ENCODE data around the gene CCSER1. TPM values are rescaled to one million over a fixed set of nuclear protein-coding genes. Genes with fewer than 3 reads are reported as not detected.
"Not testable (repeated sequence)": the region's sequence is repeated elsewhere in the genome, so short reads cannot be mapped to it uniquely, and the experiment has no call there.

The CCSER1 gene
- total RNA-seq, 1 experiment from 2014 or later, result not detected

DNA sequence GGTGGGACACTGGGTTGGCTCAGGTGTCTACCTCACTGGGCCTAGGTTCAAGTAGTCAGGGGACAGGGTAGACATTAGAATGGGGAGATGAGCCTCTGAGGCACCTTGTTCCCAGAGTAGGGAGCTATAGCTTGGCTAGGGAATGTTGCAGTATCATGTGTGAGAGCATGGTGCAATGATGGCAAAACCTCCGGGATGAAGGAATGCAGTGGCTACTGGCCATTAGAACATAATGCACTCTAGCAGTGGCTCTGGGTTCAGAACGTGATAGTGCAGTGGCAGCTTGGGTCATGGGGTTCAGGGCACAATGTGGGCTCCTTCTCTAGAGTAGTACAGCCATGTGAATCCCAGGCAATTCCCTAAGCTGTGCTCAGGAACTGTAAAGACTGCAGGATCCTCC is 471.5 kb downstream of the CCSER1 start:
- Histone ChIP-seq H3K9me3 (no peaks in the 10 kb centered on the region), H3K36me3 (no peaks in the 10 kb centered on the region), H3K27me3 (no peaks in the 10 kb centered on the region), H3K4me3 (no peak overlapping the region)
- no peak for DNase-seq

- no peaks in the 10 kb centered on the region for H3K9me3 ChIP-seq
- H3K36me3 ChIP-seq, result no peaks in the 10 kb centered on the region
- H3K4me3 ChIP-seq, result no peak overlapping the region
- H3K27me3 ChIP-seq, result no peaks in the 10 kb centered on the region
- DNase-seq, result no peak
Observed at GRCh38 chr4:90602726-90603125, 475.5 kb downstream of the CCSER1 start.

- H3K36me3 ChIP-seq, result no peaks in the 10 kb centered on the region
- no peaks in the 10 kb centered on the region for H3K27me3 ChIP-seq
- H3K9me3 ChIP-seq, result no peaks in the 10 kb centered on the region
- no peak for DNase-seq
- H3K4me3 ChIP-seq, result no peak overlapping the region
Observed at GRCh38 chr4:90603540-90603939, 476.3 kb downstream of the CCSER1 start.

DNA sequence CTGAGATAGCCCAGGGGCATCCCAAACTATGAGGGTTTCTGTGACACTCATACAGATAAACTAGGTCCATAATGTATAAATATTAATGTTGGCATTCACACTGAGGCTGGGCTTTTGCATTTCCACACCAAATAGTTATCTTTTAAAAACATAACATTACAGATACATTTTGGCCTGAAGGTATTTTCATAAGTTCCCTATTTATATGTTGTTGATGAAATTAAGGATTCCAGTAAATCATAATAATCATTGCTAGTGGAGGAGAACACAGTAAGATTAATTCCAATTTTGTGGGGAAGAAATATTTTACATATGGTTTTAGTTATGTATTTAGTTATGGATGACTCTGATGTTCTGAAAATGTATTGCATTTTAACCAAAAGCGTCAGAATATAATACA is 479.6 kb downstream of the CCSER1 start:
- Histone ChIP-seq H3K4me3 (no peak overlapping the region), H3K27me3 (no peaks in the 10 kb centered on the region), H3K9me3 (no peaks in the 10 kb centered on the region), H3K36me3 (no peaks in the 10 kb centered on the region)
- no peak for DNase-seq

GRCh38 chr4:90614371-90614770 is 487.2 kb downstream of the CCSER1 start:
- no peaks in the 10 kb centered on the region for H3K36me3 ChIP-seq
- H3K4me3 ChIP-seq, result no peak overlapping the region
- DNase-seq, result no peak
- no peaks in the 10 kb centered on the region for H3K27me3 ChIP-seq
- H3K9me3 ChIP-seq, result no peaks in the 10 kb centered on the region

GRCh38 chr4:90621080-90621479 is 493.9 kb downstream of the CCSER1 start:
- DNase-seq, result no peak

GRCh38 chr4:90624781-90625180 is 497.6 kb downstream of the CCSER1 start:
- H3K4me3 ChIP-seq, result no peak overlapping the region
- no peak for DNase-seq
- H3K27me3 ChIP-seq, result no peaks in the 10 kb centered on the region
- H3K9me3 ChIP-seq, result no peaks in the 10 kb centered on the region
- H3K36me3 ChIP-seq, result no peaks in the 10 kb centered on the region

More at GRCh38 chr4:90621080-90621479, 493.9 kb downstream of the CCSER1 start:
- Histone ChIP-seq H3K36me3 (no peaks in the 10 kb centered on the region), H3K9me3 (no peaks in the 10 kb centered on the region), H3K27me3 (no peaks in the 10 kb centered on the region), H3K4me3 (no peak overlapping the region)

DNA sequence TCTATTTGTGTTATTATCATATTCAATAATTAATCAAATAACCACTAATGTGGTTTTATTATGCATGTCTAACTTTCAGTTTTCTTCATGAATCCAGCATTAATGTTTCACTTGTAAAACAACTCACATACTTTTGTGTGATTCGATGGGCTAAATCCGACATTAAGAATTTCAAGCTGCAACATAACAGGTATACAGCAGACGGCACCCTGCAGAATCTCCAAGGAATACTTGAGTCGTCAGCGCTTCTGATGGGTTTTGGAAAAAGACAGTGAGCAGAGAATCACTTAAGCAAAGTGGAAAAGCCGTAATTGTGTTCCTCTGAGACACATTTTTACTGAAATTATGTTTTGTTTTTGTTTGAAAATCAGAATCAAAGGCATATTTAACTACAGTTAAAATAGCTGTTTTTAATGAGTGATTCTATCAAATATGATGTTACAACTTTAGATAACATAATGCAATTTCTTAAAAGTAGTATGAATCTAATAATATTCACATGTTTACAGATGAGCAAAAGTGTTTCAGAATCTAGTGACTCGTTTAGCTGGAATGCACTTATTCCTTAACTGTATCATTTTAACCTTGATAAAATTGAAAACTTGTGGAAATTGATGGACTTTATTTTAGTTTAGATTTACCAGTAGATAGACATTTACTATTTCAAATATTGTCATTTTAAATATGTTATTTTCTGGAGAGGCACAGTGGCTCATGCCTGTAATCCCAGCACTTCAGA is 514.8 kb downstream of the CCSER1 start:
- Histone ChIP-seq H3K36me3 (no peaks in the 10 kb centered on the region), H3K4me3 (no peak overlapping the region), H3K9me3 (no peaks in the 10 kb centered on the region), H3K27me3 (no peaks in the 10 kb centered on the region)
- no peak for DNase-seq

DNA sequence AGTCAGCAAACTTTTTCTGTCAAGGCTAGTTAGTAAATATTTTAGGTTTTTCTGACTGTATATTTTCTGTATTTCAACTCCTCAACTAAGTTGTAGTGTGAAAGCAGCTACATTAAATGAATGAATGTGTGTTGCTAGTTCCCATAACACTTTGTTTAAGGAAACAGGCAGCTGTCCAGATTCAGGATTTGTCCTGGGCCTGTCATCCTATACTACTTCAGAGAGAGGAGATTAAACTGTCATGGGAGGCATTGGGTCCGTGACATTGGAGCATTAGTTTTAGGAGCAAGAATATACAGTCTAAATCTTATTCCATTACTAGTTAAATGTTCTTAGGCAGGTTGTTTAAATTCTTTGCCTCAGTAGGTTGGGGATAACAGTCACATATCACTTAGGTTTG is 516.0 kb downstream of the CCSER1 start:
- Histone ChIP-seq H3K9me3 (no peaks in the 10 kb centered on the region), H3K36me3 (no peaks in the 10 kb centered on the region), H3K27me3 (no peaks in the 10 kb centered on the region), H3K4me3 (no peak overlapping the region)
- no peak for DNase-seq

GRCh38 chr4:90648311-90648710 is 521.1 kb downstream of the CCSER1 start:
- no peak for DNase-seq
- no peak overlapping the region for H3K4me3 ChIP-seq
- H3K36me3 ChIP-seq, result no peaks in the 10 kb centered on the region
- H3K9me3 ChIP-seq, result no peaks in the 10 kb centered on the region
- no peaks in the 10 kb centered on the region for H3K27me3 ChIP-seq

GRCh38 chr4:90648791-90649190 is 521.6 kb downstream of the CCSER1 start:
- H3K36me3 ChIP-seq, result no peaks in the 10 kb centered on the region
- H3K9me3 ChIP-seq, result no peaks in the 10 kb centered on the region
- DNase-seq, result no peak
- H3K27me3 ChIP-seq, result no peaks in the 10 kb centered on the region
- no peak overlapping the region for H3K4me3 ChIP-seq

GRCh38 chr4:90660672-90661071 is 533.5 kb downstream of the CCSER1 start:
- H3K9me3 ChIP-seq, result no peaks in the 10 kb centered on the region
- no peaks in the 10 kb centered on the region for H3K36me3 ChIP-seq
- no peaks in the 10 kb centered on the region for H3K27me3 ChIP-seq
- no peak overlapping the region for H3K4me3 ChIP-seq
- DNase-seq, result no peak

- DNase-seq, result no peak
- H3K36me3 ChIP-seq, result no peaks in the 10 kb centered on the region
- H3K9me3 ChIP-seq, result no peaks in the 10 kb centered on the region
- no peak overlapping the region for H3K4me3 ChIP-seq
- no peaks in the 10 kb centered on the region for H3K27me3 ChIP-seq
Observed at GRCh38 chr4:90670183-90670582, 543.0 kb downstream of the CCSER1 start.

- no peak for DNase-seq
- Histone ChIP-seq H3K4me3 (no peak overlapping the region), H3K9me3 (no peaks in the 10 kb centered on the region), H3K36me3 (no peaks in the 10 kb centered on the region), H3K27me3 (no peaks in the 10 kb centered on the region)
Observed at GRCh38 chr4:90689739-90690138, 562.5 kb downstream of the CCSER1 start.

- Histone ChIP-seq H3K27me3 (no peaks in the 10 kb centered on the region), H3K4me3 (no peak overlapping the region), H3K9me3 (no peaks in the 10 kb centered on the region), H3K36me3 (no peaks in the 10 kb centered on the region)
- DNase-seq, result no peak
Observed at GRCh38 chr4:90695411-90695810, 568.2 kb downstream of the CCSER1 start.

- not testable (repeated sequence) for H3K27me3 ChIP-seq, H3K36me3 ChIP-seq, H3K4me3 ChIP-seq, DNase-seq, H3K9me3 ChIP-seq
Observed at GRCh38 chr4:90705501-90705900, 578.3 kb downstream of the CCSER1 start.

GRCh38 chr4:90715242-90715641 is 588.0 kb downstream of the CCSER1 start:
- no peak for DNase-seq
- no peaks in the 10 kb centered on the region for H3K9me3 ChIP-seq
- no peaks in the 10 kb centered on the region for H3K36me3 ChIP-seq
- H3K27me3 ChIP-seq, result no peaks in the 10 kb centered on the region
- no peak overlapping the region for H3K4me3 ChIP-seq

DNA sequence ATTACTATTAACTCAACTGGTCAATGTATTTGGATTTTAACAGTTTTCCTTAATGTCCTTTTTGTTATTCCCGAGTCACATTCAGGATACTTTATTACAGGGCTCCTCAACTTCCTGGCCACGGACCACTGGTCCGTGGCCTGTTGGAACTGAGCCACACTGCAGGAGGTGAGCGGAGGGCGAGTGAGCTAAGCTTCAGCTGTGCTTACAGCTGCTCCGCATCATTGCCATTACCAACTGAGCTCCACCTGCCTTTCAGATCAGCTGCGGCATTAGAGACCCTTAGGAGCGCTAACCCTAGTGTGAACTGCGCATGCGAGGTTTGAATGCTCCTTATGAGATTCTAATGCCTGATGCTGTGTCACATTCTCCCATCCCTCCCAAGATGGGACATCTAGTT is 591.7 kb downstream of the CCSER1 start:
- Histone ChIP-seq H3K4me3 (no peak overlapping the region), H3K9me3 (no peaks in the 10 kb centered on the region), H3K36me3 (no peaks in the 10 kb centered on the region), H3K27me3 (no peaks in the 10 kb centered on the region)
- DNase-seq, result no peak

- H3K4me3 ChIP-seq, result no peak overlapping the region
- H3K36me3 ChIP-seq, result no peaks in the 10 kb centered on the region
- H3K27me3 ChIP-seq, result no peaks in the 10 kb centered on the region
- DNase-seq, result peak; percentile 0
- no peaks in the 10 kb centered on the region for H3K9me3 ChIP-seq
Observed at GRCh38 chr4:90727938-90728337, 600.7 kb downstream of the CCSER1 start.
